Posterior vena cava (tissue), 2 donors: Measurements from ENCODE around the gene CST11. TPM values are rescaled to one million over a fixed set of nuclear protein-coding genes. Genes with fewer than 3 reads are reported as not detected.

Experiments used
- DNase-seq: peaks from one replicate; pipeline ENCODE4 v3.0.0-alpha.2; 2020; ENCODE audit warnings: low spot score
- intact Hi-C, 2 donors: fragments of 100-400 bp; cut with DNase I; formaldehyde crosslinking; loops; one replicate each; pipeline versions ENCODE4 v1.14.1 to v1.14.2; 2022 to 2023
- total RNA-seq, 2 donors: library from RNA; stranded (reverse); fragmentation: NEBNext Ultra II Directional; extraction: Animal tissue kit (Norgen Biotek cat#: 25700); gene quantifications; one replicate each; pipeline ENCODE4 v1.2.1, GENCODE V29; 2021
- donor health status: DM: yes; HTN: yes; CAD: no.
- donor health status: DM: yes; HTN: yes; CAD: no.

CST11 gene
- total RNA-seq, 2 donors from 2014 or later: not detected

DNA sequence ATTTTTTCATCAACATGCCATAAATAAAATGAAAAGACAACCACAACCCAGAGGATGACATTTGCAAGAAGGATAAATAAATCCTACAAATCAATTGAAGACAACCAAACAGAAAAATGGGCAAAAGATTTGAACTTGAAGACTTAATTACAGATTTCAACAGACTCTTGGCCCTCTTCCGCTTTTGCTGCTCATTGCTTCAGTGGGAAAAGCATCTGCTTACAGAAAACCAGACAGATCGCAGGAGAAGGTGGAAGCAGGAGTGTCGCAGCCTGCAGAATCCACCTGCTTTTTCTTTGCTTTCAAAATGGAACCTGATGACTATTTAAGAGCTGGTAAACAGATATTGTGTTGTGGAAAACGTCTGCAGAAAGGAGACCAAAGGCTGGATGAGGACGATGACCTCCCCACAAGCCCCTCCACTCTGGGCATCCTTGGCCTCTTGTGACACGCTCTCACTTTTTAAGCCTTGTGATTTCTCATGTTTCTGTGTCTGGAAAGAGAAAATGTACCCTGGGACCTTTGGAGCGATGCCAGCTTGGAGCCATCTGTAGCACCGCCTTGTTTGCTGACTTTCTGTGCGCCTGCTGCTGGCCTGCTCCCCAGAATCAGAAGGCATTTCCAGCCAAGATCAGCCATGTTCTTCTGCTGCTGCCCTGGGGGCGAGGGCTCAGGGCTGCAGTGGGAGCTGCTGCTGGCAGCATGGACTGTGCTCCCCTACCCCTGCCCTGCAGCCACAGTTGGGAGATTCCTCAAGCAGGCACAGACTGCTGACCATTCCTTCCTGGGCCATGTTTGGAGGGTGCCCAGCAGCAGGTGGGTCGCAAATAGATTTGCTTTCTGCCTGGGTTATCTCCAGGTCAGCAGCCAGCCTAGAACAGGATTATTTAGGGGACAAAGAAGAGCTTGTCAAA lies 16.8 kb downstream of the CST11 start:
- intact Hi-C loops: no loop called here
- DNase-seq: peak; percentile 66

DNA sequence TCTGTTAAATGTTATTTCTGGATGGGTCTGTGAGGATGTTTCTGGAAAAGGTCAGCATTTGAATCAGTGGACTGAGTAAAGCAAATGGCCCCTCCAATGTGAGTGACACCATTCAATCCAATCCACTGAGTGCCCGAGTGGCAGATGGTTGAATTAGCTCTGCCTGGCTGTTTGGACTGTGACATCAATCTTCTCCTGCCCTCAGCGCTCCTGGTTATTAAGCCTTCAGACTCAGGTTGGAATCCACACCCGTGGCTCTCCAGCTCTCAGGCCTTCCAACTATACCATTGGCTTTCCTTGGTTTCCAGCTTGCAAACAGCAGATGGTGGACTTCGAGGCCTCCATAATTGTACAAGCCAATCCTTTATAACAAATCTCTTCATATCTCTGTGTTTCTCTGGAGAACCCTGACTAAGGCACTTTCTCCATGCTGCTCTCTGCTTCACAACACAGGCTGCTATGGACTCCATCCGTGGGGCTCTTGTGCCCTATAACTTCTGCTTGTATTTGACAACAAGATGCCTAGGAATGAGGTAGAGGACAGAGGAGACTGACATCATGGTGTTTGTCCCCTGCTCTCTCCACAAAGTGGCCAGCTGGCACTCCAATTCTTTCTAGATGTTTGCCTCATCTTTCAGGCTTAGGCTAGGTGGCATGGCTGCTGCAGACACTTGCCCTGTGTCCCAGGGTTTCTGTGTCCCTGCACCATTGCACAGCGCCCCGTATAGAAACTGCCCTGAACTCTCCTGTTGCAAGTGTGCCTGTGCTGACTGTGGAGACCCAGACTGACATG lies 18.0 kb downstream of the CST11 start:
- peak; percentile 38 for DNase-seq
- intact Hi-C loops: no loop called here

DNA sequence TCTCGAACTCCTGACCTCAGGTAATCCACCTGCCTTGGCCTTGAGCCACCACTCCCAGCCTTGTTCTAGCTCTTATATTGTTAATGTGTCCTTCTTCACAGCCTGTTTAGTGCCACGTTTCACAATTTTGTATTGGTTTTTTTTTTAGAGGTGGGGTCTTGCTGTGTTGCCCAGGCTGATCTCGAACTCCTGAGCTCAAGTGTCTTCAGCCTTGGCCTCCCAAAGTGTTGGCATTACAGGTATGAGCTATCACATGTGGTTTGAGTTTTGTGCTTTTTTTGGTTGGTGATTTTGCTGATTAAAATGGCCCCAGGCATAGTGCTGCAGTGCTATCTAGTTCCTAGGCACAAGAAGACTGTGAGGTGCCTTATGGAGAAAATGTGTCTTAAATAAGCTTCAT lies 19.0 kb downstream of the CST11 start:
- no peak for DNase-seq
- intact Hi-C loops: no loop called here

DNA sequence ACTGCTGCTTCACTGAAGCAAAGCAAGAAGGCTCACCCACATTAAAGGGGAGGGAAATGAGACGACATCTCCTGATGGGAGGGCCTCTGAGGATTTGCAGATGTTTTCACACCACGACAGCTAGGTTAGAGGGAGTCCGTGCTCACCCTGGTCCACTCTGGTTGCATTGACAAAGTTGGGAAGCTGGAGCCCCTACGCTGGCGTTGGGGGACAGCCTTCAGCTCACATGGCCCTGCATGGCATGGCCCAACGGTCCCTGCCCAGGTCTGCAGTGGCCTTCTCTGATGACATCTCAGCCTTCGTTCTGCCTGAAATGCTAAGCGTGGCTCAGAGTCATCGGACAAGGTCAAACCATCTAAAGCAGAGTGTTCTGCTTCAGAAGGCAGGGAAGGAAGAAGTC lies 27.5 kb downstream of the CST11 start:
- intact Hi-C loops: no loop called here
- no peak for DNase-seq

DNA sequence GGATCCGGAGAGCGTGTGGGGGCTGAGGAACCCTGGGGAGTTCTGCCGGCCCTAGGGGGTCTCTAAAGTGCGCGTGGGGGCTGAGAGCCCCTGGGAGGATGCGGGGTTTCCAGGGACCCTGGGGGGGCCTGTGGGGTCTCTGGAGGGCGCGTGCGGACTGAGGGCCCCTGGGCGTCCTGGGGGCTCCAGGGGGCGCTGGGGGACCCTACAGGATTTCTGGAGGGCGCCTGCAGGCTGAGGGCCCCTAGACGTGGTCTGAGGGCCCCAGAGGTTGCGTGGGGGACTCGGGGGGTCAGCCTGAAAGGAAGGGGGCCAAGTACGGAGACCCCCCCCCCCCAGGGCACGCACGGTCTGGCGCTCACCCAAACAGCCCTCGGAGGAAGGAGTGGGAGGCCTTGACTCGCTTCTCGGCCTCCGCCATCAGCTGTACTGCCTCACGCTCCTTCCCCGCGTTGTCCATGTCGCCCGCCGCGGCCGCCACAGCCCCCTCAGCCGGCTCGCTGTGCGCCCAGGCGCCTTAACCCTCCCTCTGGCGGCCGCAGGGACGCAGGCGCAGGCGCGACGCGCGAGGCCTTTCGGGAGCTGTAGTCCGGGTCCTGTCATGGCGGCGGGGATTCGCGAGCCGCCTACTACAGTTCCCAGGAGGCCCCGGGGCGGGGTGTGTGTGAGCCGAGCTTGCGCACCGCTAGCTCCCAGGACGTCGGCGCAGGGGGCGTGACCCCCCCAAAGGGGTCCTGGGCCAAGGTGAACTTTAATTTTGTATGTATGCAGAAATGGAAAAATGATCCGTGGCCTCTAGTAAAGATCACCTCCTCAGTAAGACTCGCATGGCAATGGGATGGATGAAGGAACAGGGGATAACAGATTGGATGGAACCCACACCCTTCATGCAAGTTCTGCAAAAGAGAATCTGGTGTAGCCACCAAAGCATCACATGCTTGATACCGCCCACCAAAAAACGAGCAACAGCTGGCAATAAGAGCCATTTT lies 31.4 kb downstream of the CST11 start, which contains the start of gene NAPB:
TSS of gene NAPB (minus strand) at position 546 of the 989 bp plus-strand sequence. CDS start at position 460, 86 bp downstream.
- peak; percentile 99 for DNase-seq
- intact Hi-C loops: no loop called here

DNA sequence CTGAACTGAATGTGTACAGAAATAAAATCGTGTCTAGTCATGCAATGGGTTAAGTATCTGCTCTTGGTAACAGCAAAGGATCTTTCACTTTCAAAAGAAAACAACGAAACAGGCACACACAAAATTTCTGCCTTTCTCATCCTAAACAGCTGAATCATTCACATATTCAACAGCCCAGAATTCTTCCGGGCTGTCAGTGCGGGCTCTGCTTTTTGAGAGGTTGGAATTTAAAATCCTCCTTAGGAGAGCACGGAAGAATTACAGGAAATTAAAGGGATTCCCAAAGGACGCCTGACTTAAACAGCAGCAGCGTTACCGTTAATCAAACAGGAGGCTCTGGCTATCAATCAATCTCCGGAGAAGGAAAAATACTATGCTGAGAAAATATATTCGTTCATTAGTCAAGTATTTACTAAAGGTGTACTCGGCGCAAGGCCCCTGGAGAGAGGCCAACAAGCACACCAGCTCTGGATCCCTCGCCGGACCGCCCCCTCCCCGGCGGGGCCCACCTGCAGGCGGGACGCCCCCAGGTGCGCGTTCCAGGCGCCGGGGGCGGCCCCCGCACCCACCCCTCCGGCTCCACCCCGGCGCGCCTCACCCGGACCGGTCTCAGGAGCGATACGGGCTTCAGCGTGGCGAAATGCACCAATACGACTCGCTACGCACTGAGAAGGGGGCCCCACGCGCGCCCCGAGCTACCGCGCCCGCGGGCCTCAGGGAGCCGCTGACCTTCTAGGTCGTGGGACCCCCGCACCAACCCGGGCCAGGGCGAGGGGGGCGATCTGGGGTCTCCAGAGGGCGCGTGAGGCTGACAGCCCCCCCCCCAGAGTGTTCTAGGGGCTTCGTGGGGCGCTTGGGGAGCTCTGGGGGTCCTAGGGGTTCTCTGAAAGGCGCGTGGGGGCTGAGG lies 32.4 kb downstream of the CST11 start:
- intact Hi-C loops: no loop called here
- DNase-seq: peak; percentile 84

DNA sequence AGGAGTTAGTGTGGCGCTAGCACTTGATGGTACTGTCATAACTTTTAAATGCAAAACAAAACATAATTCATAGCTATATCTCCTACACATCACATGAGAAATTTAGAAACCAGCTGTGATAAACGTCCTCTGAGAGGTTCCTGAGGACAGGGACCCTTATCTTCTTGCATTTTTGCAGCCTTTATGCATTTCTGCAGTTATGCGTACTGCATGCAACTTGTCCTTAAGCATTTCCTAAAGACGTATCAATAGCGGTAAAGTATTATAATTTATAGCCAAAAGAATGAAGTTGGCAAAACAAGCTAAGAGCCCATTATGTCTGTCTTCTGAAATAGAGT lies 33.0 kb downstream of the CST11 start:
- no peak for DNase-seq
- intact Hi-C loops: no loop called here

DNA sequence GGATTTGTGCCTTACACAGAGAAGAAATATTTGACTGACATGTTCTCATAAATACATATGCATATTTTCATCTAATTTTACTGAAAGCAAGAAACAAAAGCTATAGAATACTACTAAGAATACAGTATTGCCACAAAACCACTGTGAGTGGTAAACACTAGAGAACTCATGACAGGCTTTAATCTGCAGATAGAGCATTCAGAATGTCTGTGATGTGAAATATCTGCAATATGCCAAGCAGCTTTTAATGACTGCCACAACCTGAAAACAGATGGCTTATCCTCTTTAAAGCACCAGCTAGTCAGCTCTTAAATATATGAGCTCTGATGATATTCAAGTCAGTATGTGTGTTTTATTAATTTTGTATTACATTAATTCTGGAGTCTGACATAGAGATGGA lies 34.8 kb downstream of the CST11 start:
- intact Hi-C loops: no loop called here
- no peak for DNase-seq

DNA sequence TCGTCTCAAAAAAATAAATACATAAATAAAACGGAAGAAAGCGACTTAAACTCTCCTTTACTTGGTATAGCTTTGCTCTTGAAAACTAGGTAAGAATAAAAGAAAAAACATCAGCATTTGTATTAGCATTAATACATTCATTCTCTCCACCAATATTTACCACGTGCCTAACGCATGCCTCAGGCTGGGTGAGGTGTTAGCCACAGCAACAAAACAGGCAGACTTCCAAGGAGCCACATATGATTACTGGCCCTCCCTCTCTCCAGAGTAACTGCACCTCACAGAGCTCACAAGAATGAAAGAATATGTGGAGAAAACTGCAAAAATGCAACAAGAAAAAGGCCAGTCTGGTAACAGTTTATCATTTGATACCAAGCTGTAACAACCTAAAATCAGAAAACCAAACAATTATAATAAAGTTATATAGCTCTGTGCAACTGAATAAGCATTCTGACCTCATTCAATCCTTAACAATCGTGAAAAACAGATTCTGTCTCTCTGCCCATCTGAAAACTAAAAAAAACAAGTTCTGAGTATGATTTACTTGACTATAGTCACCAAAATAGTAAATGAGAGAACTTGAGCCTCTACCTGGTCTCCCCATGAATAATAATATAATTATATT lies 36.6 kb downstream of the CST11 start:
- no peak for DNase-seq
- intact Hi-C loops: no loop called here

DNA sequence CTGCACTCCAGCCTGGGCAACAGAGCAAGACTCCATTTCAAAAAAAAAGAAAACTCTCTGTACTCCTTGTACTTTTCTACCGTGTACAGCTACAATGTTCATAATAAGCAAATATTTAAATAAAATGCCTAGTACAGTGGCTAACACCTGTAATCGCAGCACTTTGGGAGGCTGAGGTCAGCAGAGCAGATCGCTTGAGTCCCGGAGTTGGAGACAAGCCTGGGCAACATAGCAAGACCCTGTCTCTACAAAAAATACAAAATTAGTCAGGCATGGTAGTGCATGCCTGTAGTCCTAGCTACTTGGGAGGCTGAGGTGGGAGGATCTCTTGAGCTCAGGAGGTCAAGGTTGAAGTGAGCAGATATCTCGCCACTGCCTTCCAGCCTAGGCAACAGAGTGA lies 37.1 kb downstream of the CST11 start:
- DNase-seq: no peak
- intact Hi-C loops: no loop called here

DNA sequence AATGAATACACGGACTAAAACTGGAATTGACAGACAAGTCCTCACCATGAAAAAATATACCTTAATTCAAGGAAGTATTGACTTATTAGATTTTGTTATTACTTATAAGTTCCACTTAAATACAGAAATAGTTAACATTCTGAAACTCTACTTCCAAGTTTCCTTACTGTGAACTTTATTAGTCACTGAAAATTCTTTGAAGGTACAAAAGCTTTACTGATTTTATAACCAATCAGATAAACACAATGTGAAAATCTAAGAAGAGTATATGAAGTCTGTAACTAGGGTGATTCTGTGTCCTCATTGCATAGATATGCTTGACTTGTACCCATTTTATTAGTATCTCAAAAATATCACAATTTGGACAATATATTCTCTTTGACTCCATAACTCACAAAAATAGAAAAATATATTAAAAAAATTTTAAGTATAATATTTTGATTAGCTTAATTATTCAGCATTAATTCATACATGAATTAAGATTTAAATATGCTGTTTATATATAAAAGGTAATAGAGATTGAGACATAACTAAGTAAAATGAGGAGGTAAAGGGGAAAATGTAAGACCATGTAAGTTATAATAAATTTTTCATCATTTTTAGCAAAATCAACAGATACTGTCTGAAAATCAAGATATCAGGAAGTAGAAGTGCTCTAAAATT lies 38.0 kb downstream of the CST11 start:
- intact Hi-C loops: no loop called here
- no peak for DNase-seq

DNA sequence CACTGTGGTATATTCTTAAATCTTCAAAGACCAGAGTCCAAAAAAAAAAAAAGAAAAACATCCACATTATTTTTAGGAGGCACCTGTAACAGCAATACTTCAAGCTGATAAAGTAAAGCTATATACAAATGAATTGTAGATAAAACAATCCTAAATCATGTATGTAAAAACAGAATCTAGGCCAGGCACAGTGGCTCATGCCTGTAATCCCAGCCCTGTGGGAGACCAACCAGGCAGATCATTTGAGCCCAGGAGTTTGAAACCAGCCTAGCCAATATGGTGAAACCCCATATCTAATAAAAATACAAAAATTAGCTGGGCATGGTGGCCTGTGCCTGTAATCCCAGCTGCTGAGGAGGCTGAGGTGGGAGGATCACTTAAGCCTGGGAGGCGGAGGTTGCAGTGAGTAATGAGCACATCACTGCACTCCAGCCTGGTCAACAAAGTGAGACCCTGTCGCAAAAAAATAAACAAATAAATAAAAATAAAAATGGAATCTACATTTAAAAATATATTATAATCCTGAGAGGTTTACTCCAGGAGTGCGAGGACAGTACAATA lies 38.7 kb downstream of the CST11 start:
- no peak for DNase-seq
- intact Hi-C loops: no loop called here

DNA sequence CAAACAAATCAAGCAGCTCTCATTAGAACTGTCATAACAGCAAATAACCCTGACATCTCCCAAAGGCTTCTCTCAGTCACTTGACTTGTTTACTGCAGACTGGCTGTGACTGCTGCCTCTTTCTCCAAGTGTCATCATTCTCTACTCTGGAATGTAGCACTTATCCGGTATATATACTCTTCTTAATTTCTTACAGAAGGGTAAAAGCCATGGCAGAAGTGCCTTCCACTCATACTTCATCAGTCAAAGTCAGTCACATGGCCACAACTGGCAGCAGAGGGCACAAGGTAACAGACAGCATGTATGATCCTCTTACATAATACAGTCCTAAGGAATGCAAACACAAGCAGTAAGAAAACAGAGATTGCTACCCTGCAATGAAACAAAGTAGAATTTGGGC lies 40.6 kb downstream of the CST11 start:
- intact Hi-C loops: no loop called here
- DNase-seq: no peak

DNA sequence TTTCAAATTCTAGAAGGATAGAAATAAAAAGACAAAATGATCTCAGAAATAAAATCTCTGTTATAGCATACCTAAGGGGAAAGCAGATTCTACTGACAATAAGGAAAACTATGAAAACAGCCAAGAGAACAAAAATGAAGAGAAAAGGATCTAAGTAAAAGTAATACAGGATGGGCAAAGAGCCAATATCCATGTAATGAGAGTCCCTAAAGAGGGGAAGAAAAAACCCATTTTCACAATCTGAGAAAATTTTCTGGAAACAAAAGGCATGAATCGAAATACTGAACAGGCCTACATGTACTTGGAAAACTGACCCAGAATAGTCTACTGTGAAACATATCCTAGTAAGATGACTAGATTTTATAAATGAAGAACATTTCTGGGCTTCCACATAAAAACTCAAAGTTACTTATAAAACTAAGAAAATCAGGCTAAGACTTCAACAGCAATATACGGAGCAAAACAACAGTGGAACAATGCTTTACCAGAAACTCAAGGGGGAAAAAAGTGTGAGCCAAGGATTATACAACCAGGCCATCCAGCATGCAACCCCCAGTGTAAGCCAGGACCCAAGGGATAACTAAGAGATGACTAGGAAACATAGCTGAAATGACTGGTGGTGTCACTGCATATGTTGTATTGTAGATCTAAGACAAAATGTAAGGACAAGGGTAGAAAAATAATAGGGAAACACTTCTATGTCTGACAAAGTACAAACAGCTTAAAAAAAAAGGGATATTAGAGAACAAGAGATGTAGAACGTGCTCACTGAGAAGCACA lies 41.6 kb downstream of the CST11 start:
- intact Hi-C loops: no loop called here
- DNase-seq: no peak

DNA sequence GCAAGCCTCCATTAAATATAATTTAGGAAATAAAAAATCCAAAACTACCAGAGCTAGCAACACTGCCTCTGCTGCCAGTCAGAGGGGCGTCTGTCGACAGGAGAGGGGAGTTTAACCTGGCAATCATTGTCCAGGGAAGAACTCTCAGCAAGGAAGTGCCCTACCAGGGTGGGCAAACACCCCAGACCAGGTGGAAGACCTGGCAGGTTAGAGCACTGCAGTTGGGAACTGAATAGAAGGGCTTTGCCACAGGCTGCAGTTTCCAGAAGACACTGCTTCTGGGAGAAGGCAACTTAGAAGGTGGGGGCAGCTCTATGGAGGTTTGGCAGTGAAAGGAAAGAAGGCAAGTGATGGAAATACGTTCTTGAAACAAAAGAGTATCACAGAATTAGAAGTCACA lies 42.9 kb downstream of the CST11 start:
- intact Hi-C loops: loop anchor here (5.0 to 10.0 kb wide), 2 partner anchors 42 to 1745 kb away; no protein-coding TSS in a partner anchor

DNA sequence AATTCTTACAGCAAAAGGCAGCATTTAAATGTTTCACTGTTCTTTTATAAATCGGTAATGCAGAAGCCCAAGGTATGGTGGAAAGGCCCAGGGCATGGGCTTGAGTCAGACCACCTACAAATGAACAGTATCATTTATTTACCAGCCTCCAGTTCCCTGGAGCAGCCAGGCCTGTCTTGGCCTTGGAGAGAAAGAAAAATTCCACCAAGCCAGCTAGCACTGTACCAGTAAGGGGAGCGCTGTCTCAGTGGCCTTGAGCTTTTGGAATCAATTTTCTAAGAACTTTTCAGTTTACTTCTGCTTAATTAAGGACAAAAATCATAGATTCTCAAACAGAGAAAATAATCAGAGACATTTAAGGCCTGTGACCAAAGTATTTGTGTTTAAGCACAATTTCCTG lies 43.7 kb downstream of the CST11 start:
- DNase-seq: no peak
- intact Hi-C loops: loop anchor here (5.0 to 10.0 kb wide), 2 partner anchors 42 to 1744 kb away; no protein-coding TSS in a partner anchor

More for the DNA sequence above, 42.9 kb downstream of the CST11 start:
- DNase-seq: no peak
